HG03025 (cell line): ENCODE measurements around the gene BAIAP3.

Source experiments
- ATAC-seq: cut with Tn5 transposase; IDR thresholded peaks from one replicate; pipeline ENCODE4 v1.9.1; 2021; ENCODE audit warnings: mild to moderate bottlenecking, moderate library complexity; ENCODE audit not compliant: unreplicated experiment, low FRiP score

The BAIAP3 gene

GRCh38 chr16:1330931-1331711 is 2.3 kb upstream of the BAIAP3 start:
- no peak for ATAC-seq

- no peak for ATAC-seq
Observed at GRCh38 chr16:1331712-1332617, 1.5 kb upstream of the BAIAP3 start.

- ATAC-seq, result no peak
Observed at GRCh38 chr16:1332618-1333148, 762 bp upstream of the BAIAP3 start.

GRCh38 chr16:1333854-1334700 is 632 bp downstream of the BAIAP3 start:
- no peak for ATAC-seq

GRCh38 chr16:1334739-1335138 is 1.3 kb downstream of the BAIAP3 start:
- ATAC-seq, result no peak

GRCh38 chr16:1335211-1335971 is 1.9 kb downstream of the BAIAP3 start:
- ATAC-seq, result no peak

- ATAC-seq, result no peak
Observed at GRCh38 chr16:1335996-1336395, 2.6 kb downstream of the BAIAP3 start.

GRCh38 chr16:1336619-1337018 is 3.2 kb downstream of the BAIAP3 start:
- ATAC-seq, result no peak

- no peak for ATAC-seq
Observed at GRCh38 chr16:1337486-1337885, 4.0 kb downstream of the BAIAP3 start.

GRCh38 chr16:1338119-1338730 is 4.8 kb downstream of the BAIAP3 start:
- no peak for ATAC-seq

- ATAC-seq, result no peak
Observed at GRCh38 chr16:1338855-1339675, 5.6 kb downstream of the BAIAP3 start.

- no peak for ATAC-seq
Observed at GRCh38 chr16:1340730-1341494, 7.5 kb downstream of the BAIAP3 start.

- ATAC-seq, result no peak
Observed at GRCh38 chr16:1341495-1342420, 8.3 kb downstream of the BAIAP3 start.

- ATAC-seq, result peak; percentile 70
Observed at GRCh38 chr16:1342526-1343427, 9.3 kb downstream of the BAIAP3 start.

GRCh38 chr16:1343428-1344242 is 10.2 kb downstream of the BAIAP3 start:
- no peak for ATAC-seq
